HepG2 (cell line): ENCODE measurements around the gene ULBP2. TPM values are rescaled to one million over a fixed set of nuclear protein-coding genes. Genes with fewer than 3 reads are reported as not detected.

Experiments used
- ATF3 ChIP-seq: sonication (generic); formaldehyde crosslinking; IDR thresholded peaks from 2 replicates; pipeline ENCODE4 v1.4.0; 2020; ENCODE audit warnings: missing genetic modification reagents
- CSRNP2 ChIP-seq: sonication (generic); formaldehyde crosslinking; conservative IDR thresholded peaks from 2 replicates; pipeline ENCODE4 v1.8.0; 2022; ENCODE audit warnings: low read depth, missing genetic modification reagents
- DNMT1 ChIP-seq: sonication (generic); formaldehyde crosslinking; IDR thresholded peaks from 2 replicates; pipeline ENCODE4 v1.5.1; 2020; ENCODE audit warnings: mild to moderate bottlenecking, missing genetic modification reagents
- PAX8 ChIP-seq: sonication (generic); formaldehyde crosslinking; IDR thresholded peaks from 2 replicates; pipeline ENCODE4 v1.8.0; 2022; ENCODE audit warnings: mild to moderate bottlenecking, missing genetic modification reagents, borderline replicate concordance
- PHF5A ChIP-seq: IDR thresholded peaks from one replicate; pipeline ENCODE4 v1.6.1; 2018; ENCODE audit warnings: low read depth, missing genetic modification reagents; ENCODE audit not compliant: unreplicated experiment
- RFXAP ChIP-seq: sonication (generic); formaldehyde crosslinking; IDR thresholded peaks from 2 replicates; pipeline ENCODE4 v1.4.0; 2020; ENCODE audit warnings: missing genetic modification reagents, borderline replicate concordance
- SALL2 ChIP-seq: sonication (generic); formaldehyde crosslinking; IDR thresholded peaks from 2 replicates; pipeline ENCODE4 v1.8.1; 2023; ENCODE audit warnings: mild to moderate bottlenecking, missing genetic modification reagents, inconsistent platforms
- STAT5B ChIP-seq: sonication (generic); formaldehyde crosslinking; IDR thresholded peaks from 2 replicates; pipeline ENCODE4 v1.4.0; 2020; ENCODE audit warnings: missing genetic modification reagents
- TBX2 ChIP-seq: sonication (generic); formaldehyde crosslinking; IDR thresholded peaks from 2 replicates; pipeline ENCODE4 v1.5.0; 2020; ENCODE audit warnings: missing genetic modification reagents, mild to moderate bottlenecking, borderline replicate concordance
- YEATS4 ChIP-seq: sonication (generic); formaldehyde crosslinking; IDR thresholded peaks from 2 replicates; pipeline ENCODE4 v1.4.0; 2020; ENCODE audit warnings: missing genetic modification reagents, borderline replicate concordance
- ZBTB33 ChIP-seq: sonication (generic); formaldehyde crosslinking; IDR thresholded peaks from 2 replicates; pipeline ENCODE4 v1.4.0; 2020; ENCODE audit warnings: missing genetic modification reagents
- ZFP90 ChIP-seq: sonication (generic); formaldehyde crosslinking; IDR thresholded peaks from 2 replicates; pipeline ENCODE4 v1.8.0; 2022; ENCODE audit warnings: missing genetic modification reagents, mild to moderate bottlenecking, inconsistent platforms, borderline replicate concordance
- ZFX ChIP-seq: sonication (generic); formaldehyde crosslinking; IDR thresholded peaks from 2 replicates; pipeline ENCODE4 v1.4.0; 2020; ENCODE audit warnings: mild to moderate bottlenecking, low read depth, missing genetic modification reagents, moderate library complexity
- ZNF276 ChIP-seq: sonication (generic); formaldehyde crosslinking; IDR thresholded peaks from 2 replicates; pipeline ENCODE4 v1.4.0; 2020; ENCODE audit warnings: mild to moderate bottlenecking, low read depth, missing genetic modification reagents
- ZNF350 ChIP-seq: sonication (generic); formaldehyde crosslinking; IDR thresholded peaks from 2 replicates; pipeline ENCODE4 v1.4.0; 2020; ENCODE audit warnings: mild to moderate bottlenecking, low read depth, missing genetic modification reagents, borderline replicate concordance
- ZNF660 ChIP-seq: sonication (generic); formaldehyde crosslinking; IDR thresholded peaks from 2 replicates; pipeline ENCODE4 v1.5.1; 2020; ENCODE audit warnings: mild to moderate bottlenecking, low read depth, missing genetic modification reagents, borderline replicate concordance
- ZNF687 ChIP-seq: sonication (generic); formaldehyde crosslinking; IDR thresholded peaks from 2 replicates; pipeline ENCODE4 v1.5.1; 2020; ENCODE audit warnings: mild to moderate bottlenecking, missing genetic modification reagents, moderate library complexity
- ZNF790 ChIP-seq: sonication (generic); formaldehyde crosslinking; IDR thresholded peaks from 2 replicates; pipeline ENCODE4 v1.8.0; 2022; ENCODE audit warnings: missing genetic modification reagents, mild to moderate bottlenecking, borderline replicate concordance
- polyA plus RNA-seq, 8 experiments: library from polyadenylated mRNA; depleted of rRNA in 3 of 8; stranded (reverse) in 7 of 8; unstranded in 1 of 8; fragments of >200 nt; fragmentation: Illumina TruSeq in 4 of 8; extraction: Trizol in 4 of 8; gene quantifications; 2 replicates each; pipeline versions ENCODE4 v1.2.1 to v1.2.3, GENCODE V29; 2011 to 2016; ENCODE audit warnings: low read depth in 4 of 8, missing spikeins in 1 of 8, mixed read lengths in 1 of 8; ENCODE audit not compliant: insufficient read depth in 1 of 8
- total RNA-seq, 5 experiments: library from RNA; depleted of rRNA; stranded (reverse); fragments of >200 nt; fragmentation: Illumina TruSeq; extraction: Trizol; gene quantifications; 2 replicates each; pipeline ENCODE4 v1.2.3, GENCODE V29; 2016; ENCODE audit warnings: low read depth in 1 of 5

ULBP2 gene
- total and polyA plus RNA-seq, 2 of the 13 experiments (the other 11 are each of a cell fraction or from before 2014, with no cell fraction given) = not detected

GRCh38 chr6:149963462-149964307, 21.9 kb downstream of the ULBP2 start, which contains the start of gene ULBP1 (continued):
- TF ChIP-seq ZNF276 (no peak), ATF3 (CRISPR knock-in tag) (peak; percentile 58; the same call in 1 of the 2 replicates), YEATS4 (CRISPR knock-in tag) (no peak), PAX8 (no peak), ZFX (CRISPR knock-in tag) (no peak), ZFP90 (no peak), PHF5A (CRISPR knock-in tag) (no peak), ZNF790 (no peak), RFXAP (no peak), TBX2 (CRISPR knock-in tag) (no peak), ZNF350 (CRISPR knock-in tag) (no peak), STAT5B (CRISPR knock-in tag) (no peak), CSRNP2 (CRISPR knock-in tag) (no peak), ZNF687 (CRISPR knock-in tag) (peak; percentile 27; the same call in 1 of the 2 replicates), ZBTB33 (peak; percentile 92), DNMT1 (CRISPR knock-in tag) (peak; percentile 33; the same call in 1 of the 2 replicates), SALL2 (CRISPR knock-in tag) (no peak), ZNF660 (no peak)
